HepG2 (cell line): ENCODE results near the gene ABCE1. TPM values are rescaled to one million over a fixed set of nuclear protein-coding genes. Genes with fewer than 3 reads are reported as not detected.

Source experiments
- BHLHE40 ChIP-seq: IDR thresholded peaks from 2 replicates; pipeline ENCODE4 v1.6.1; 2011; ENCODE audit warnings: low read length, improper control_type of control experiment
- ESRRA ChIP-seq: sonication (generic); formaldehyde crosslinking; IDR thresholded peaks from 2 replicates; pipeline ENCODE4 v1.5.1; 2020; ENCODE audit warnings: mild to moderate bottlenecking, low read depth, missing genetic modification reagents
- HDAC6 ChIP-seq: fragments of 200-600 bp; sonication (generic); IDR thresholded peaks from 2 replicates; pipeline ENCODE4 v1.7.0; 2017; ENCODE audit warnings: mild to moderate bottlenecking, antibody characterized with exemption, low read length, low read depth
- KDM4B ChIP-seq: sonication (generic); formaldehyde crosslinking; IDR thresholded peaks from 2 replicates; pipeline ENCODE4 v1.4.0; 2020; ENCODE audit warnings: missing genetic modification reagents
- MAFK ChIP-seq, 2 experiments: IDR thresholded peaks in 1 of 2; conservative IDR thresholded peaks in 1 of 2; 2 replicates each; pipeline ENCODE4 v1.6.1; 2011; ENCODE audit warnings: improper control_type of control experiment in 2 of 2, low read length in 2 of 2
- MAZ ChIP-seq, 2 experiments: sonication (generic) in 1 of 2; formaldehyde crosslinking in 1 of 2; IDR thresholded peaks; 2 replicates each; pipeline versions ENCODE4 v1.5.0 to v1.6.1; 2012 to 2020; ENCODE audit warnings: low read depth in 2 of 2, mild to moderate bottlenecking in 2 of 2, borderline replicate concordance in 1 of 2, improper control_type of control experiment in 1 of 2, low read length in 1 of 2, missing genetic modification reagents in 1 of 2, moderate library complexity in 1 of 2
- PCBP2 ChIP-seq: fragments of 200-400 bp; formaldehyde crosslinking; optimal IDR thresholded peaks from 2 replicates; pipeline ENCODE3; 2018; ENCODE audit warnings: low read length, low read depth; ENCODE audit not compliant: poor library complexity, severe bottlenecking
- POLR2A ChIP-seq, 2 experiments: IDR thresholded peaks; 2 replicates each; pipeline ENCODE4 v1.6.1; 2011; ENCODE audit warnings: low read depth in 2 of 2, low read length in 2 of 2, mild to moderate bottlenecking in 1 of 2, moderate library complexity in 1 of 2; ENCODE audit not compliant: insufficient read depth in 1 of 2
- SIX4 ChIP-seq: sonication (generic); formaldehyde crosslinking; IDR thresholded peaks from 2 replicates; pipeline ENCODE4 v1.4.0; 2020; ENCODE audit warnings: missing genetic modification reagents
- SMARCC2 ChIP-seq: fragments of 450-650 bp; IDR thresholded peaks from 2 replicates; pipeline ENCODE4 v1.6.1; 2017; ENCODE audit warnings: antibody characterized with exemption, mild to moderate bottlenecking
- TSC22D2 ChIP-seq: sonication (generic); formaldehyde crosslinking; IDR thresholded peaks from 2 replicates; pipeline ENCODE4 v1.5.1; 2020; ENCODE audit warnings: missing genetic modification reagents, mild to moderate bottlenecking, borderline replicate concordance
- ZNF251 ChIP-seq: sonication (generic); formaldehyde crosslinking; IDR thresholded peaks from 2 replicates; pipeline ENCODE4 v1.9.0; 2021; ENCODE audit warnings: mild to moderate bottlenecking, missing genetic modification reagents
- ZNF253 ChIP-seq: sonication (generic); formaldehyde crosslinking; IDR thresholded peaks from 2 replicates; pipeline ENCODE4 v1.8.0; 2022; ENCODE audit warnings: mild to moderate bottlenecking, missing genetic modification reagents, borderline replicate concordance
- ZNF292 ChIP-seq: sonication (generic); formaldehyde crosslinking; IDR thresholded peaks from 2 replicates; pipeline ENCODE4 v1.8.1; 2022; ENCODE audit warnings: mild to moderate bottlenecking, low read depth, missing genetic modification reagents, borderline replicate concordance
- ZNF558 ChIP-seq: sonication (generic); formaldehyde crosslinking; IDR thresholded peaks from 2 replicates; pipeline ENCODE4 v1.9.0; 2022; ENCODE audit warnings: mild to moderate bottlenecking, missing genetic modification reagents, borderline replicate concordance
- ZSCAN21 ChIP-seq: sonication (generic); formaldehyde crosslinking; IDR thresholded peaks from 2 replicates; pipeline ENCODE4 v1.8.0; 2022; ENCODE audit warnings: mild to moderate bottlenecking, missing genetic modification reagents, moderate library complexity, borderline replicate concordance
- polyA plus RNA-seq, 8 experiments: library from polyadenylated mRNA; depleted of rRNA in 3 of 8; stranded (reverse) in 7 of 8; unstranded in 1 of 8; fragments of >200 nt; fragmentation: Illumina TruSeq in 4 of 8; extraction: Trizol in 4 of 8; gene quantifications; 2 replicates each; pipeline versions ENCODE4 v1.2.1 to v1.2.3, GENCODE V29; 2011 to 2016; ENCODE audit warnings: low read depth in 4 of 8, missing spikeins in 1 of 8, mixed read lengths in 1 of 8; ENCODE audit not compliant: insufficient read depth in 1 of 8
- total RNA-seq, 5 experiments: library from RNA; depleted of rRNA; stranded (reverse); fragments of >200 nt; fragmentation: Illumina TruSeq; extraction: Trizol; gene quantifications; 2 replicates each; pipeline ENCODE4 v1.2.3, GENCODE V29; 2016; ENCODE audit warnings: low read depth in 1 of 5
- TF ChIP-seq, protein P1 (sequence below): sonication (generic); formaldehyde crosslinking; IDR thresholded peaks from 2 replicates; pipeline ENCODE4 v1.4.0; 2020; ENCODE audit warnings: mild to moderate bottlenecking, missing genetic modification reagents, borderline replicate concordance
- TF ChIP-seq, protein P2 (sequence below): sonication (generic); formaldehyde crosslinking; IDR thresholded peaks from 2 replicates; pipeline ENCODE4 v1.4.0; 2020; ENCODE audit warnings: missing genetic modification reagents
- TF ChIP-seq, protein P3 (sequence below): sonication (generic); formaldehyde crosslinking; conservative IDR thresholded peaks from 2 replicates; pipeline ENCODE4 v1.4.0; 2020; ENCODE audit warnings: missing genetic modification reagents
- TF ChIP-seq, protein P4 (sequence below): sonication (generic); formaldehyde crosslinking; IDR thresholded peaks from 2 replicates; pipeline ENCODE4 v1.9.0; 2021; ENCODE audit warnings: missing genetic modification reagents, mild to moderate bottlenecking, borderline replicate concordance
- TF ChIP-seq, protein P5 (sequence below): sonication (generic); formaldehyde crosslinking; IDR thresholded peaks from 2 replicates; pipeline ENCODE4 v1.4.0; 2020; ENCODE audit warnings: mild to moderate bottlenecking, missing genetic modification reagents
- TF ChIP-seq, protein P6 (sequence below): sonication (generic); formaldehyde crosslinking; IDR thresholded peaks from 2 replicates; pipeline ENCODE4 v1.4.0; 2020; ENCODE audit warnings: mild to moderate bottlenecking, missing genetic modification reagents

Gene ABCE1
- total and polyA plus RNA-seq, 2 of the 13 experiments (the other 11 are each of a cell fraction or from before 2014, with no cell fraction given): 50.8 to 139 TPM

DNA sequence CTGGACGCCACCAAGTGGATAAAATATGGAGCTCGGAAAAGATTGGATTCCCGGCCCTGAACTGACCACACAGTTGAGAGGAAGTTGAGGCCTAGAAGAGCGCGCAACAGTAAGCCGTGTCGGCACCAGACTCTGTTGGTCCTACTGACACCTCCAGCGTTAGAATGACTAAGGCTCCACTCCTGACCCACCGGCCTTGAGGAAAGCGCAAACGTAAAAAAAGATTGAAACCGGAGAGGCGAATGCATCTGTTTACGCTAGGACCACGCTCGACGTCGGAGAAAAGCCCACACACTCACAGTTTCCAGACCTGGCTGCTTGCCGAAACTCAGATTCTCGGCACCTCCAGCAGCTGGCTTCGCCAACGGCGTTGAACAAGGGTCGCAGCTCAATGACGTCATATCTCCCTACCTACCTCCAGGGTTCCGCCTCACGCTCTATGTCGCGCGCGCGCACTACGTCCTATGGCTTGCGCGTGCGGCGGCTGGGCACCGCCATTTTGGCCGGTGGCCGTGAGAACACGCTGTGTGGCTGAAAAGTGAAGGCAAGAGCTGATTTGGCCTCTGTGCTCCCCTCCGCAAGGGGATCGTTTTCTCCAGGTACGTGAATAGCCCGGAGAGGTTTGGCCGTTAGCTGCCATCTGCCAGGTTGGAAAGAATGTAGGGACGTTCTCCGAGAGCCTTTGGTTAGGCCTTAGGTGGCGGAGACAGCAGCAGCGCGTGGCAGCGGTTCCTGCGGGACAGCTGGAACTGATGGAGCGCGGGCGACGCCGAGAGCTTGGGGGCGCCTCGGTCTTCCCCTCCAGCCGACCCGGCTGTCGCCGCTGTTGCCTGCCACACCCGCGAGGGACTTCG, at the start of gene ABCE1, which contains the start of gene ANAPC10 (continued):
- TF ChIP-seq, protein P1, sequence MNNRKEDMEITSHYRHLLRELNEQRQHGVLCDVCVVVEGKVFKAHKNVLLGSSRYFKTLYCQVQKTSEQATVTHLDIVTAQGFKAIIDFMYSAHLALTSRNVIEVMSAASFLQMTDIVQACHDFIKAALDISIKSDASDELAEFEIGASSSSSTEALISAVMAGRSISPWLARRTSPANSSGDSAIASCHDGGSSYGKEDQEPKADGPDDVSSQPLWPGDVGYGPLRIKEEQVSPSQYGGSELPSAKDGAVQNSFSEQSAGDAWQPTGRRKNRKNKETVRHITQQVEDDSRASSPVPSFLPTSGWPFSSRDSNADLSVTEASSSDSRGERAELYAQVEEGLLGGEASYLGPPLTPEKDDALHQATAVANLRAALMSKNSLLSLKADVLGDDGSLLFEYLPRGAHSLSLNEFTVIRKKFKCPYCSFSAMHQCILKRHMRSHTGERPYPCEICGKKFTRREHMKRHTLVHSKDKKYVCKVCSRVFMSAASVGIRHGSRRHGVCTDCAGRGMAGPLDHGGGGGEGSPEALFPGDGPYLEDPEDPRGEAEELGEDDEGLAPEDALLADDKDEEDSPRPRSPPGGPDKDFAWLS: no peak
- TF ChIP-seq ZNF251 (CRISPR knock-in tag) (no peak), POLR2A (IDR thresholded peaks at IDR 0.05; ENCODE audit: insufficient read depth in 1 of 2, low read depth in 2 of 2, low read length in 2 of 2) (peak; percentile 90 to 97), ZSCAN21 (CRISPR knock-in tag) (peak; percentile 47; the same call in 1 of the 2 replicates), ESRRA (CRISPR knock-in tag) (no peak), SIX4 (CRISPR knock-in tag) (no peak), HDAC6 (no peak), ZNF253 (no peak; the same call in 1 of the 2 replicates), SMARCC2 (no peak), PCBP2 (no peak), ZNF292 (CRISPR knock-in tag) (peak; percentile 53), TSC22D2 (CRISPR knock-in tag) (peak; percentile 86), BHLHE40 (peak; percentile 76), ZNF558 (CRISPR knock-in tag) (no peak), MAZ (IDR thresholded peaks at IDR 0.05; ENCODE audit: borderline replicate concordance, low read depth, low read length) (no peak), MAZ (CRISPR knock-in tag; IDR thresholded peaks at IDR 0.05; ENCODE audit: low read depth) (peak; percentile 82), KDM4B (CRISPR knock-in tag) (peak; percentile 63; the same call in 1 of the 2 replicates), MAFK (conservative IDR thresholded peaks at IDR 0.05 in 1 of 2, IDR thresholded peaks at IDR 0.05 in 1 of 2; ENCODE audit: low read length in 2 of 2) (no peak)
- TF ChIP-seq, protein P2, sequence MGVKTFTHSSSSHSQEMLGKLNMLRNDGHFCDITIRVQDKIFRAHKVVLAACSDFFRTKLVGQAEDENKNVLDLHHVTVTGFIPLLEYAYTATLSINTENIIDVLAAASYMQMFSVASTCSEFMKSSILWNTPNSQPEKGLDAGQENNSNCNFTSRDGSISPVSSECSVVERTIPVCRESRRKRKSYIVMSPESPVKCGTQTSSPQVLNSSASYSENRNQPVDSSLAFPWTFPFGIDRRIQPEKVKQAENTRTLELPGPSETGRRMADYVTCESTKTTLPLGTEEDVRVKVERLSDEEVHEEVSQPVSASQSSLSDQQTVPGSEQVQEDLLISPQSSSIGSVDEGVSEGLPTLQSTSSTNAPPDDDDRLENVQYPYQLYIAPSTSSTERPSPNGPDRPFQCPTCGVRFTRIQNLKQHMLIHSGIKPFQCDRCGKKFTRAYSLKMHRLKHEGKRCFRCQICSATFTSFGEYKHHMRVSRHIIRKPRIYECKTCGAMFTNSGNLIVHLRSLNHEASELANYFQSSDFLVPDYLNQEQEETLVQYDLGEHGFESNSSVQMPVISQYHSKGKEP (CRISPR knock-in tag): no peak
- TF ChIP-seq, protein P3, sequence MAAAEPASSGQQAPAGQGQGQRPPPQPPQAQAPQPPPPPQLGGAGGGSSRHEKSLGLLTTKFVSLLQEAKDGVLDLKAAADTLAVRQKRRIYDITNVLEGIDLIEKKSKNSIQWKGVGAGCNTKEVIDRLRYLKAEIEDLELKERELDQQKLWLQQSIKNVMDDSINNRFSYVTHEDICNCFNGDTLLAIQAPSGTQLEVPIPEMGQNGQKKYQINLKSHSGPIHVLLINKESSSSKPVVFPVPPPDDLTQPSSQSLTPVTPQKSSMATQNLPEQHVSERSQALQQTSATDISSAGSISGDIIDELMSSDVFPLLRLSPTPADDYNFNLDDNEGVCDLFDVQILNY (CRISPR knock-in tag): no peak
- TF ChIP-seq, protein P4, sequence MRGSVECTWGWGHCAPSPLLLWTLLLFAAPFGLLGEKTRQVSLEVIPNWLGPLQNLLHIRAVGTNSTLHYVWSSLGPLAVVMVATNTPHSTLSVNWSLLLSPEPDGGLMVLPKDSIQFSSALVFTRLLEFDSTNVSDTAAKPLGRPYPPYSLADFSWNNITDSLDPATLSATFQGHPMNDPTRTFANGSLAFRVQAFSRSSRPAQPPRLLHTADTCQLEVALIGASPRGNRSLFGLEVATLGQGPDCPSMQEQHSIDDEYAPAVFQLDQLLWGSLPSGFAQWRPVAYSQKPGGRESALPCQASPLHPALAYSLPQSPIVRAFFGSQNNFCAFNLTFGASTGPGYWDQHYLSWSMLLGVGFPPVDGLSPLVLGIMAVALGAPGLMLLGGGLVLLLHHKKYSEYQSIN (CRISPR knock-in tag): no peak
- TF ChIP-seq, protein P5, sequence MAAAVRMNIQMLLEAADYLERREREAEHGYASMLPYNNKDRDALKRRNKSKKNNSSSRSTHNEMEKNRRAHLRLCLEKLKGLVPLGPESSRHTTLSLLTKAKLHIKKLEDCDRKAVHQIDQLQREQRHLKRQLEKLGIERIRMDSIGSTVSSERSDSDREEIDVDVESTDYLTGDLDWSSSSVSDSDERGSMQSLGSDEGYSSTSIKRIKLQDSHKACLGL (CRISPR knock-in tag): peak; percentile 99; the same call in 1 of the 2 replicates
- TF ChIP-seq, protein P6, sequence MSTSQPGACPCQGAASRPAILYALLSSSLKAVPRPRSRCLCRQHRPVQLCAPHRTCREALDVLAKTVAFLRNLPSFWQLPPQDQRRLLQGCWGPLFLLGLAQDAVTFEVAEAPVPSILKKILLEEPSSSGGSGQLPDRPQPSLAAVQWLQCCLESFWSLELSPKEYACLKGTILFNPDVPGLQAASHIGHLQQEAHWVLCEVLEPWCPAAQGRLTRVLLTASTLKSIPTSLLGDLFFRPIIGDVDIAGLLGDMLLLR (CRISPR knock-in tag): peak; percentile 97
